GM19025 (cell line): Measurements from ENCODE around the gene SIRPD.
"Not testable (repeated sequence)": the region's sequence is repeated elsewhere in the genome, so short reads cannot be mapped to it uniquely, and the experiment has no call there.

Experiments
- ATAC-seq: cut with Tn5 transposase; IDR thresholded peaks from one replicate; pipeline ENCODE4 v1.9.1; 2021; ENCODE audit warnings: mild to moderate bottlenecking, low read depth, moderate library complexity; ENCODE audit not compliant: unreplicated experiment

Gene SIRPD

DNA sequence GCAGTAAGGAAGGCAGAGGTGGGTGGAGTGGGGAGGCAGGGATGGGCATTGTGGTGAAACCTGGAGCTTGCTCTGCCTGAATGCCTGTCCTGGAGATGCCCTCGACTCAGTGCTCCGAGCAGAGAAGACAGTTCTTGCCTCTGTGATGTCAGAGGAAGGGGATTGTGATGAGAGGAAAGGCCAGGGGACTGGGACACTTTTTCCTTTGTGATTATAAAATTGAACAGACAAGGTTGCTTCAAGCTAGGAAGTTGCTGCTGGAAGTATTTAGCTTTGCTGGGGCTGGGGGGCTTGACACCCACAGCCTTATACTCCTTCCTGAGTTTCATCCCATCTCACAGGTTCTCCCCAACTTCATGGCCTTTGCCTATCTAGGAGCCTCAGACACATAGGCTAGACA lies at the start of gene SIRPD:
Gene SIRPD (minus strand): TSS at position 101 of the 400 bp plus-strand sequence. CDS start 52 bp downstream, at position 49.
- no peak for ATAC-seq

DNA sequence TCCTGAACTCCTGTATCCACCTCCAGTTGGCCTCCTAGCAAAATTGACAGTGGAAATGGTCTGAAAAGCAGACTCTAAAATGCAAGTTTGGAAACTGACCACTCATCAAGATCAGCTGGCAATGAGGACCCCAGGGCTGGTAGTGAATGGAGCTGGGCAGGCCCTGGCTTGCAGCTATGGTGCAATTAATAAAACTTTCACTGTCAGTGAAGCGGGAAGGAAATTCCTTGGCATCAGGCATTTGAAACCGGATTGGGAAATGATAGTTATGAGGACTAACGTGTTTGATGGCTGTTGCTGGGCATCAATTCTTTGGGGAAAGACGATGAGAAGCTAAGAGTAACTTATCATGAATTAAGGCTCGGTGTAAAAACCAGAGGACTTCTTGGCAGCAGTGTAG lies 43.2 kb upstream of the SIRPD start:
- no peak for ATAC-seq

DNA sequence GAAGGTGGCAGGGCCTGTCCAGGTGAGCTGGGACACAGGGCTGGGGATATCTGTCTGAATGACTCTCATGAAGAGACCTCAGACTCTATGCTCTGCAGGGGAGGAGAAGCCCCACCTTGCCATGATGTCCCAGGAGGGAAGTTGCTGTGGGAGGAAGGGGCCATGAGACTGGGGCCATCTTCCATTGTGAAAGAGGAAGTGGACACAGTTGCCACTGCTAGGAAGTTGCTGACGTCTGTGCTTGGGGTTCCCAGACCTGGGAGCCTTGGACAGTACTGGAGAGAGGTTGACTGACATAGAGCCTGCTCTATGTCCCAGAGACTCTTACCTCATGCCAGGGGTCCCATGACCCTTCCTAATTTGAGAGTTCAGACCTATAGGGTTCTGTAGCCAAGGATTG lies 37.8 kb upstream of the SIRPD start:
- no peak for ATAC-seq

DNA sequence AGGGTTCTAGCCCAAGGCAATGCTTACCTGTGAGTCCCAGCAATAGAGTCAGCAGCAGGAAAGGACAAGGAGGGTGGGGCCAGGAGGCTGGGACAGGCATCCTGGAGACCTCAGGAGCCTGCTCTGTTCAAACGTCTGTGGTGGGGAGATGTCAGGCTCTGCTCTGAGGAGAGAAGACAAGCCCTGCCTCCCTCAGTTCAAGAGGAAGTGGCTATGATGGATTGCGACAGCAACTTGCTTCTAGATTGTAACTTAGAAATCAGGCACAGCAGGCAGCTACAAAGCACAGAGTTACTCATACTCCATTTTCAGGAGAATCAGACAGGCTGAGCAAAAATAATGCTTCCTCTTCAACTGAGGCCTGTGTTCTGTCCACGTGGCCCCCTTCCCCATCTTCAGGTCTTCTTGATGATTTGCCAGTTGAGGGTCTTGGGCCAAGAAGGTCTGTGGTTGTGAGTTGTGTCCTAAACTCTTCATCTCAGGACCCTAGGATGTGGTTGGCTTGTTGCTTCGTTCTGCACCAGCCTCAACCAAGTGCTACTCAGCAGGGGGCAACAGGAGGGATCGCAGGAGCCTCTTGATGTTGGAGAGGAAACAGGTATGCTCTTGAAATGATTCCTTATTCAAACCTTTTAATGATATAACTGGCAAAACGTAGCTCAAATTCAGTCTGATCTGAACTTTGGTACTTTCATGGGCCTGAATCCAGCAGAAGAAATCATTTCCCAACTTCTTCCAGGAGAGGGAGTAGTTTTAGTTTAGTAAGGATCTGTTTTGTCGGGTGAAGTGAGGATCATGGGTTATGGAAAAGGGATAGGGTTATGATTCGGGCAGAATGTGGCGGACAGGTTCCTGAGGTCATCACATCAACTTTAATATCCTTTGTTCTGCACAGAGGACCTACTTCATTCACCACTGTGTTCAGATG lies 31.3 kb upstream of the SIRPD start:
- ATAC-seq: no peak

DNA sequence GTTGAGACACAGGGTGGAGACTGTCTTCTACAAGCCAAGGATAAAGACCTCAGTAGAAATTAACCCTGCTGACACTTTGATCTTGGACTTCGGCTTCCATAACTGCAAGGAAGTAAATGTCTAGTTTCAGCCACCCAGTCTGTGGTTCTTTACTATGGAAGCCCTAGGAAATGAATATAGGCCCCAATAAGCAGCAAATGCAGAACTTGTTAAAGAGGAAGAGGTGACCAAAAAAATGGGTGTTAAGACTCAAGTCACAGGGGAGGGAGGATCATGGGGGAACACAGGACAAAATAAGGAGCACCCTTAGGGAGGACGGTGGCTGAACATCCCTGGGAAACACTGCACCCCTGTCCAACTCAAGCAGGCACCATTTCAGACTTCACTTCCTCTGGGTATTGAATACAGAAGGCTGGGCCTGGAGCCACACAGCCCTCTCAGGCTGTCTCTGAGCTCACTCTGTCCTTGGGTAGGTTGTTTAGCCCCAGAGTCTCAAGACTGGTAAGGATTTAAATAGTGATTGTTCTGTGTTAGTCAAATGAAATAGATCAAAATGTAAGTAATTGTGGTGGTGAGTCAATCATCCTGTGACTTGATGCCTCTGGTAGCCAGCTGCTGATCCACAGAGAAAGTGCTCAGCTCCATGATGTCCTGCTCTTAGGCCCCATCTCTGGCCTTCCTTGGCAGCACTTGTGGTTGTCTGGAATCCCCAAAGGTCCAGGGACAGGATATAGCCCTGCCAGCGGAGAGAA lies 30.5 kb upstream of the SIRPD start:
- no peak for ATAC-seq

DNA sequence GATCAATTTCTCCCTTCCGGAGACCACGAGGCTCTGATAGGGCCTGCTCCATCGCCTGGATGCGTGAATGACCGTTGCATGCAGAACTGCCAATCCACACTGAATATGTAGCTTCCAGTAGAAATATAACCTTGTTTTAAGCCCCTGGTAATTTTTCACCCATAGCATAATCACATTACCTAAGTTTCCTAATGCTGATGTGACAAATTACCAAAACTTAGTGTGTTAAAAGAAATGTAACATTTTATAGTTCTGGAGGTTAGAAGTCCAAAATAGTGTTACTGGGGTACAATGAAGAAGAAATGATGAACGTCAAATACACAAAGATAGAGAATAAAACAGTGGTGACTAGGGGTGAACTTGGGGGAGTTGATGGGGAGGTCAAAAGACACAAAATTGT lies 22.0 kb upstream of the SIRPD start:
- ATAC-seq: no peak

DNA sequence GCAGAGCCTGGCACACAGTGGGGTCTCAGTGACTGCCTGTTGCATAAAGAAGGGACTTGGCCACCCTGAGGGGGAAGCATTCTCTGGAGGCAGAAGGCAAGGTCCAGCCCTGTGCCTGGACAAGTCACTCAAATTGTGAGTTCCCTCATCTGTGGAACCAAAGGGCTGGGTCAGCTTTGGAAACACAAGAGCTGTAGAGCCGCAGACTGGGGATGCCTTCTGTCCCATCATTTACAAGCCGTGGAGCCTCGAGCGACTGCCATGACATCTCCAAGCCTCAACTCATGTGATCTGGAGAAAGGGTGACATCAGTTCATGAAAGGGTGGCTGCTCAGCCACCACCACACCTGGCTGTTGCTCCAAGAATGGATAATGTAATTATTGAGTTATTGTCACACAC lies 20.4 kb upstream of the SIRPD start:
- no peak for ATAC-seq

DNA sequence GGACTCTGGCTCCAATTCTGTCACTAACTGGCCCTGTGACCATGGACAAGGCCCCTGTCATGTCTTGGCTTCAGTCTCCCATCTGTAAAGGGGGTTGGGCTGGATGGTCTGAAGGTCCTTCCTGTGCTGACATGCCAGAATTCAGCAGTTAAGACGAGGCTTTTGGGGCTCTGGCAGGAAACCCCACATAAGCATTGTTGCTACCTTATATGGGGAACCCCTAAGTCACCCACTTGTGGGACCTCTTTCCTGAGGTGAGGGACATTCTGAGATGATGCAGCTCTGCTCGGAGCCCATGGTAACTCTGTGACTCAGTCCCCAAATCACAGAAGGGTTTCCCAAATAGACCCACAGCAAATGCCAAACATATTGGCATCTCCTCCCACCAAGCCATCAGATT lies 19.8 kb upstream of the SIRPD start:
- ATAC-seq: not testable (repeated sequence)

DNA sequence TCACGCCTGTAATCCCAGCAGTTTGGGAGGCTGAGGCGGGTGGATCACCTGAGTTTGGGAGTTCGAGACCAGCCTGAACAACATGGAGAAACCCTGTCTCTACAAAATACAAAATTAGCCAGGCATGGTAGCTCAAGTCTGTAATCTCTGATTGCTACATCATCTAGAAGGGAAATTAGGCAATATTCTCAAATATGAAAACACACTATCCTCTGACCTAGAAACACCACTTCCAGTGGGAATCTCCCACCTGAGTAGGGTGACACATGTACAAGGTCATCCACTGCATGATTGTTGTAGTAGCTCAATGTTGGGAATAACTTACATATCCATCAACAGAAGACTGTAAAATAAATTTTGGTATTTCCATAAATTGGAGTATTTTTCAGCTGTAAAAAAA lies 19.1 kb upstream of the SIRPD start:
- no peak for ATAC-seq

DNA sequence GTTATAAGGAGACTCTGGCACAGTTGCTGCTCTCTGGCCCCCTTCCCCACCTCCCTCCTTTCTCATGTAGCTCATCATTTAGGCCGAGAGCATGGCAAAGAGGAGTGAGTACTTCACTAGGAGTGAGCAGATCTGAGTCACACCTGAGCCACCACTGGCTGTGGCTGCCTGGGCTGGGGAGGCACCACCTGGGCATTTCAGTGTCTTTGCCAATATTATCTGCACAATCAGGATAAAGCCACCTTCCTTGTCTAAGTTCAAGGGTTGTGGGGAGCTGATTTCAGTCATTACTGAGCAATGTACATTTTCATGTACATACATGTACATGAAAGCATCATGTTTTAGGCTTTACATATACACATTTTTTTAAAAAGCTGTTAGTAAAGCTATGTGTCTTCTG lies 18.5 kb upstream of the SIRPD start:
- not testable (repeated sequence) for ATAC-seq

DNA sequence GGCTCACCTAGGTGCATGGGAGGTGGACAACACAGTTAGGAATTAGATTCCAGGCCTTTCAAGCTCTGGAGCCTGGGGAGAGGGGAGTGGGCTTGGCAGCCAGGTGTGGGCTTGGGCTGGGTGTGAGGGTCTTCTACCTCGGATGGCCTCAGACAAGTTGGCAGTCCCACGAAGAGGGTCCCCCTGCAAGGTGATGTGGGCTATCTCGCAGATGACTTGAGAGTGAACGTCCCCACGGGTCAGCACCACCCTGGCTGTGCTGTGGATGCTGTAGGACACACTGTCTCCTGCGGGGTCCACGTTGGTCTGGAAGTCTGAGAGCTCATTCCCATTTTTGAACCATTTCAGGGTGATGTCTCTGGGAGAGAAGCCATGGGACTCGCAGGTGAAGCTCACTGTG lies 14.1 kb upstream of the SIRPD start:
- not testable (repeated sequence) for ATAC-seq

DNA sequence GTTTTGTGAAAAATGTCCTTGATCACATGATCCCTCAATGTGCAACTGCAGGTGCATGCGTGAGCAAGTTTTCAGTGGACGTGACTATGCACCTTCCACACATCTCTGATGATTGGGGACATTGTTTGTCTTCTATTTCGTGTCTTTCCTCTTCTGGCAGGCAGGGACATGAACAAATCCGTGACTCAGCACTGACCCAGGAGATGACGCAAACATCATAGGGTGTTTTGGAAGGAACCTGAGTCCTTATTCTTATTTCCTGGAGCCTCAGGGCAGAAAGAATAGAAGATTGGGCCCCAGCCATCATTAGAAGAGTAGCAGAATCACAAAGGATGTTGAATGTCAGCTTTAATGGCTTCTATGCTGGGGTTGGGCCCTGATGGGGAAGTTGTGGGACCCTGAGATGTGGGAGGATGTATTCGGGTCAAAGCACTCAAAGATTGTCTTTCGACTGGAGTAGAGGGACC lies 11.9 kb upstream of the SIRPD start:
- ATAC-seq: no peak

DNA sequence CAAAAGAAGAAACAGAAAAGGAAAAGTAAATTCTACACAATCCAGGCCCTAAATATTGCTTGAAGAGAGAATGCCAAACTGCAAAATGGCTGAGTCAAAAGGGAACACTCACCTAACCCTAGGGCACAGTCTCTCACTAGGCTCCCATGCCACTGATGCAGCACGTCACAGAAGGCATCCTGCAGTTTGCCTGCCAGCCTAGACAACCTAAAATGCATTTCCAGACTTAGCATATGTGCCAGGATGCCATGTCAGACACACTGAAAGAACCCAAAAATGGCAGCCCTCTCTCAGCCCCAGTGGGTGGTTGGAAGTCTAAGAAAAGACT lies 10.6 kb upstream of the SIRPD start:
- ATAC-seq: no peak

DNA sequence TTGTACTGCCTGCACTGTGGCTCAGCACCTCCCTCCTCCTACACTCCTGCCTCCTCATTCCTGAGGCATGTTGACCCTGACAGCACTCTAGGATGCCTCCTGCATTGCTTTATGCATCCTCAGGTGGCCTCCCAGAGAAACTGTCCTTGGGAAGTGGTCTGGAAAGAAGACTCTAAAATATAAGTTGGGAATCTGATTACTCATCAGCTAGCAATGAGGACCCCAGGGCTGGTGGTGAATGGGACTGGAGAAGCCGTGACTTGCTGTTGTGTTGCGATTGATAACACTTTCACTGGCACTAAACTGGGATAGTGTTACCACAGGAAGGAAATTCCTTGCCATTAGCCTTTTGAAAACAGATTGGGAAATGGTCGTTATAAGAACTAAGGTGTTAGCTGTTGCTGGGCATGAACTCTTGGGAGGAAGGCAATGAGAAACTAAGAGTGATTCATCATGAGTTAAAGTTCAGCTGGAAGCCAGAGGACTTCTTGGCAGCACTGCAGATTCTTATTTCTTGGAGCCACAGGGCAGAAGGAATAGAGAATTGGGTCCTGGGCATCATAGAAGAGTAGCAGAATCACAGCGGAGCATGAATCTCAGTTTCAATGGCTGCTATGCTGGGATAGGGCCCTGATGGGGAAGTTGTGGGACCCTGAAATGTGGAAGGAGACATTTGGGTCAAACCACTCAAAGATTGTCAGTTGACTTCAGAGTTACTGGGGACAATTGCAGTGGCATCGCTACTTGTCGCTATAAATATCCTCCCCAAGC lies 10.1 kb upstream of the SIRPD start:
- no peak for ATAC-seq

DNA sequence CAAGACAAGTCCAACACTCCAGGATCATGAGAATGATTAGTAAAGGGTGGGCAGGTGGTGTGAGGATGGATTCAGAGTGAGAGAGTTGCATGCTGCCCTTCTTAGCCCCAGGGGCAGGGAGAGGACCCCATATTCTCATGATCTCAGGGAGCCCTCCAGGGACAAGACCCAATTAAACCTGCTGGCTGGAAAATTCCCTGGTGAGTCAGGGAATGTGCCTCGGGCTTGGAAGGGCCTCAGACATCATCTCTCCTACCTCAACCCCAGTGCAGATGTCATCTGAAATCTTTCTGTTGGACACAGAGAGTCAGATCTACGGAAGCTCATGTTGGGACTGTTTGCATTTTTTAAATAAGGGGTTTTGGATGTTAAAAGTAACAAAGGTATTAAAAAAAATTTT lies 9.2 kb upstream of the SIRPD start:
- ATAC-seq: no peak

DNA sequence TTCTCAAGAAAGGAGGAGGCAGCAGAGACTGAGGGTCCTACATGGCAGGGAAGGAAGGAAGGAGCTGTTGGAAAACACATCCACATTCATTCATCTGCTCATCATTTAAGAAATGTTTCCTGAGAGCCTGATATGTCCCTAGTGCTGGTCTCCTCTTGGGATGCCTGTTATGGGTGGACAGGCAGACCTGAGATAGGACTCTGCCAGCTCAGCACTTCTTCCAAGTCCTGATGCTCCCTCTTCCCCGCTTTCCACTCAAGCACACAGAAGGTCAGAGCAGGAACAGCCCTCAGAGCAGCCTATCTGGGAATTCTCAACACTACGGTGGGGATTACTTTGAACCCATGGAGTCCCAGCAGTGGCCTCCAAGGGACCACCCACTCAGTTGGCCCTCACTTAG lies 8.0 kb upstream of the SIRPD start:
- ATAC-seq: no peak

DNA sequence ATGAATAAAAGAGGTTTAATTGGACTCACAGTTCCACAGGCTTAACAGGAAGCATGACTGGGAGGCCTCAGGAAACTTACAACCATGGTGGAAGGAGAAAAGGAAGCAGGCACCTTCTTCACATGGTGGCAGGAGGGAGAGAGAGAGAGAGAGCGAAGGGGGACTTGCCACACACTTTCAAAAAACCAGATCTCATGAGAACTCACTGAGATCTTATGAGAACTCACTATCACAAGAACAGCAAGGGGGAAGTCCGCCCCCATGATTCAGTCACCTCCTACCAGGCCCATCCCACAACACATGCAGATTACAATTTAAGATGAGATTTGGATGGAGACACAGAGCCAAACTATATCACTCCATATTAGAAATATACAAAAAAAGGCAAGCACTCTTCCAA lies 6.1 kb upstream of the SIRPD start:
- no peak for ATAC-seq

DNA sequence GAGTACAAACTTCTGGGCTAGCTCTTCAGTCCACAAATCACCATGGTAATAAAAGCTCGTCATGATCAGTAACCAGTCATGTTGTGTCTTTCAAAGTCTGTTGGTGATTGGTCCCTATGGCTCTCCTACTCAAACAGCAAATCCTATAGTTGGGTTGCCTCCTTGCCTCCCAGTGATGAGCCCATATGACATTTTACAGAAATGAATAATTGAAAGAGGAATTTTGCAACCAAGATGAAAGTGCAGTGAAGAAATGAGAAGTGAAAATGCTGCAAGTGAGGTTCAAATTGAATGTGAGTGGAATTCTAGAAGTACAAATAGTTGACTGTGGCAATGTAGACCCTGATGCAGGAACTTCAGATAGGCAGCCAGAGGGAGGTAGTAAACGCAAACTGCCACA lies 5.1 kb upstream of the SIRPD start:
- ATAC-seq: no peak

DNA sequence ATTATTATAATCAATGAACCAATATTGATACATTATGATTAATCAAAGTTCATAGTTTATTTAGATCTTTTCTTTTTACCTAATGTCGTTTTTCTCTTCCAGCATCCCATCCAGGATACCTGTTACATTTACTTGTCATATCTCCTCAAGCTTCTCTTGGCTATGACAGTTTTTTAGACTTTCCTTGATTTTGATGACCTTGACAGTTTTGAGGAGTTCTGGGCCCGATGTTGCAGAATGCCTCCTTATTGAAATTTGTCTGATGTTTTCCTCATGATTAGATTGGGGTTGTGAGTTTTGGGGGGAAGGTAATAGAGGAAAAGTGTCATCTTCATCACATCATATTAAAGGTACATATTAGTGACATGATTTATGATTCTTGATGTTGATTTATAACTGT lies 3.8 kb upstream of the SIRPD start:
- no peak for ATAC-seq

DNA sequence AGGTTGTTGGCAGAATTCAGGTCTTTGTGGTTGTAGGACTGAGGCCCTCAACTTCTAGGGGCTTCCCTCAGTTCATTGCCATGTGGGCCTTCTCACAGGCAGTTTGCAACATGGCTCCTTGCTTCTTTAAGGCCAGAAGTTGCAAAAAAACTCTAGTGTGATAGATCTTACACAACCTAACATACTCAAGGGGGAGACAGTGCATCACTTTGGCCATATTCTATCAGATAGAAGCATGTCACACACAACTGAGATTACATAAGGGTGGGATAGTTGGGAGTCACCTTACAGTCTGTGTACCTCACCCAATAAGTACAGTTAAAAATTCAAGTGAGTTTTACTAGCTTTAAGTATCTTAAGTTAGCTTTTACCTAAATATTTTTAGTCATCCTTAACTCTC lies 1.6 kb downstream of the SIRPD start:
- no peak for ATAC-seq

DNA sequence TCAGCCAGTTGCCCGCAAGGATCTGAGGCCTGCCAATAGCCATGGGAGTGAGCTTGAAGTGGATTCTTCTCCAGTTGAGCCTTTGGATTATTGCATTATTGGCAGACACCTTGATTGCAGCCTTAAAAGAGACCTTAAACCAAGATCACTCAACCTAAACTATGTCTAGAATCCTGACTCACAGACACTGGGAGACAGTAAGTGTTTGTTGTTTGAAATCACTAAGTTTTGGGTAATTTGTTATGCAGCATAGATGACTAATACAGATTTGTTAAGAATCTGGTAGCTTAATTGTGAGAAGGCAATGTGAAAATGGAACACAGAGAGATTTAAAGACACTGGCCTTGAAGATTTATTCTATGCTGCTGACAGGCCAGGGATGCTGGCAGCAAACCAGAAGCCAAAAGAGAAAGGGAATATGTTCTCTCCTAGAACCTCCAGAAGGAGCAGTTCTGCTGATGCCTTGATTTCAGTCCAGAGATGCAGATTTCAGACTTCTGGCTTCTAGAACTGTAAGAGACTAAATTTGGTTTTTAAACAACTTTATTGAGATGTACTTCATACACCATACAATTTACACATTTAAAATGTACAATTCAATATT lies 17.6 kb downstream of the SIRPD start:
- ATAC-seq: no peak
